HepG2 (cell line): ENCODE measurements around the gene ITPR1. TPM values are rescaled to one million over a fixed set of nuclear protein-coding genes. Genes with fewer than 3 reads are reported as not detected.

ENCODE experiments used
- FOXP1 ChIP-seq, 2 experiments: fragments of 450-650 bp in 1 of 2; IDR thresholded peaks; 2 replicates each; pipeline ENCODE4 v1.6.1; 2017 to 2018; ENCODE audit warnings: antibody characterized with exemption in 1 of 2
- GTF3A ChIP-seq: sonication (generic); formaldehyde crosslinking; conservative IDR thresholded peaks from 2 replicates; pipeline ENCODE4 v1.4.0; 2020; ENCODE audit warnings: mild to moderate bottlenecking, missing genetic modification reagents
- MAFG ChIP-seq: sonication (generic); formaldehyde crosslinking; IDR thresholded peaks from 2 replicates; pipeline ENCODE4 v1.5.1; 2020; ENCODE audit warnings: mild to moderate bottlenecking, missing genetic modification reagents
- MED13 ChIP-seq: sonication (generic); formaldehyde crosslinking; IDR thresholded peaks from 2 replicates; pipeline ENCODE4 v1.5.0; 2020; ENCODE audit warnings: missing genetic modification reagents
- RBAK ChIP-seq: sonication (generic); formaldehyde crosslinking; IDR thresholded peaks from 2 replicates; pipeline ENCODE4 v1.5.1; 2020; ENCODE audit warnings: mild to moderate bottlenecking, missing genetic modification reagents
- SMC3 ChIP-seq: IDR thresholded peaks from 2 replicates; pipeline ENCODE4 v1.6.1; 2011; ENCODE audit warnings: low read length, improper control_type of control experiment
- ZNF138 ChIP-seq: sonication (generic); formaldehyde crosslinking; IDR thresholded peaks from 2 replicates; pipeline ENCODE4 v1.5.0; 2020; ENCODE audit warnings: mild to moderate bottlenecking, low read depth, missing genetic modification reagents
- ZNF24 ChIP-seq: fragments of 450-650 bp; IDR thresholded peaks from 2 replicates; pipeline ENCODE4 v1.6.1; 2017; ENCODE audit warnings: antibody characterized with exemption, mild to moderate bottlenecking
- ZNF546 ChIP-seq: sonication (generic); formaldehyde crosslinking; conservative IDR thresholded peaks from 2 replicates; pipeline ENCODE4 v1.8.1; 2023; ENCODE audit warnings: mild to moderate bottlenecking, missing genetic modification reagents
- ZNF552 ChIP-seq: sonication (generic); formaldehyde crosslinking; IDR thresholded peaks from 2 replicates; pipeline ENCODE4 v1.9.0; 2022; ENCODE audit warnings: missing genetic modification reagents, mild to moderate bottlenecking, borderline replicate concordance
- ZNF709 ChIP-seq: sonication (generic); formaldehyde crosslinking; IDR thresholded peaks from 2 replicates; pipeline ENCODE4 v1.5.0; 2020; ENCODE audit warnings: mild to moderate bottlenecking, missing genetic modification reagents
- ZNF772 ChIP-seq: sonication (generic); formaldehyde crosslinking; IDR thresholded peaks from 2 replicates; pipeline ENCODE4 v1.5.0; 2020; ENCODE audit warnings: mild to moderate bottlenecking, missing genetic modification reagents
- polyA plus RNA-seq, 8 experiments: library from polyadenylated mRNA; depleted of rRNA in 3 of 8; stranded (reverse) in 7 of 8; unstranded in 1 of 8; fragments of >200 nt; fragmentation: Illumina TruSeq in 4 of 8; extraction: Trizol in 4 of 8; gene quantifications; 2 replicates each; pipeline versions ENCODE4 v1.2.1 to v1.2.3, GENCODE V29; 2011 to 2016; ENCODE audit warnings: low read depth in 4 of 8, missing spikeins in 1 of 8, mixed read lengths in 1 of 8; ENCODE audit not compliant: insufficient read depth in 1 of 8
- total RNA-seq, 5 experiments: library from RNA; depleted of rRNA; stranded (reverse); fragments of >200 nt; fragmentation: Illumina TruSeq; extraction: Trizol; gene quantifications; 2 replicates each; pipeline ENCODE4 v1.2.3, GENCODE V29; 2016; ENCODE audit warnings: low read depth in 1 of 5
- TF ChIP-seq, protein P1 (sequence below): sonication (generic); formaldehyde crosslinking; conservative IDR thresholded peaks from 2 replicates; pipeline ENCODE4 v1.5.0; 2020; ENCODE audit warnings: missing genetic modification reagents
- TF ChIP-seq, protein P2 (sequence below): sonication (generic); formaldehyde crosslinking; IDR thresholded peaks from 2 replicates; pipeline ENCODE4 v1.4.0; 2020; ENCODE audit warnings: missing genetic modification reagents, borderline replicate concordance
- TF ChIP-seq, protein P3 (sequence below): sonication (generic); formaldehyde crosslinking; IDR thresholded peaks from one replicate; pipeline ENCODE4 v1.5.1; 2020; ENCODE audit warnings: mild to moderate bottlenecking, missing genetic modification reagents; ENCODE audit errors: not compliant biosample characterization

ITPR1 gene
- total and polyA plus RNA-seq, 2 of the 13 experiments (the other 11 are each of a cell fraction or from before 2014, with no cell fraction given), result 10.0 to 11.4 TPM

DNA sequence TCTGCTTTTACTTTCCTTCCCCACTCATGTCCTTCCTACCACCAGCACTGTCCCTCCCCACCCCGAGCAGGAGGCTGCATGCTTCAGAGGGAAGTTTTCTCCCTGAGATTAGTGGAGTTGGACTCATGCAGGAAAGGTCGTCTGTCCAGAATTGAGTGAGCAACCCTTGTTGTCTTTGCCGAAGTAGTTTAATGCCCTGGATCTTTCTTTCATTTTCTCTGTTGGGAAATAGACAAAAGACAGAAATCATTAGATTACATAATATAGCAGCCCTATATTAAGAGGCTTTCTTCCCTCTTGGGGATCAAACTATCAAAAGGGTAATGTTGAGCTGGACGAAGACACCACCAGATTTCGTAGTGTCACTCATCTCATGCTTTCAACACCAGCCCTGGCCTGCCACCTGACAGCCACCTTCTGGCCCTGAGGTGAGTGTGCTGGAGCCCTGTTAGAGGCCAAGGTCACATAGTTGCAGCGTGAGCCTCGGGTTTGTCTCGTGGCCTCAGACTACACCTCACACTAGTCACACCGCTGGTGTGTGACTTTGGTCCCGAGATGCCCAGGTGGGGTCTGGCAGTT is 231.0 kb downstream of the ITPR1 start (continued):
- TF ChIP-seq, protein P1, sequence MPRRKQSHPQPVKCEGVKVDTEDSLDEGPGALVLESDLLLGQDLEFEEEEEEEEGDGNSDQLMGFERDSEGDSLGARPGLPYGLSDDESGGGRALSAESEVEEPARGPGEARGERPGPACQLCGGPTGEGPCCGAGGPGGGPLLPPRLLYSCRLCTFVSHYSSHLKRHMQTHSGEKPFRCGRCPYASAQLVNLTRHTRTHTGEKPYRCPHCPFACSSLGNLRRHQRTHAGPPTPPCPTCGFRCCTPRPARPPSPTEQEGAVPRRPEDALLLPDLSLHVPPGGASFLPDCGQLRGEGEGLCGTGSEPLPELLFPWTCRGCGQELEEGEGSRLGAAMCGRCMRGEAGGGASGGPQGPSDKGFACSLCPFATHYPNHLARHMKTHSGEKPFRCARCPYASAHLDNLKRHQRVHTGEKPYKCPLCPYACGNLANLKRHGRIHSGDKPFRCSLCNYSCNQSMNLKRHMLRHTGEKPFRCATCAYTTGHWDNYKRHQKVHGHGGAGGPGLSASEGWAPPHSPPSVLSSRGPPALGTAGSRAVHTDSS (CRISPR knock-in tag), result no peak
- no peak for TF ChIP-seq RBAK
- no peak for TF ChIP-seq MAFG (CRISPR knock-in tag)
- no peak for TF ChIP-seq GTF3A (CRISPR knock-in tag)
- TF ChIP-seq MED13 (CRISPR knock-in tag), result no peak
- no peak for TF ChIP-seq ZNF24
- TF ChIP-seq ZNF772 (CRISPR knock-in tag), result no peak
- TF ChIP-seq, protein P2, sequence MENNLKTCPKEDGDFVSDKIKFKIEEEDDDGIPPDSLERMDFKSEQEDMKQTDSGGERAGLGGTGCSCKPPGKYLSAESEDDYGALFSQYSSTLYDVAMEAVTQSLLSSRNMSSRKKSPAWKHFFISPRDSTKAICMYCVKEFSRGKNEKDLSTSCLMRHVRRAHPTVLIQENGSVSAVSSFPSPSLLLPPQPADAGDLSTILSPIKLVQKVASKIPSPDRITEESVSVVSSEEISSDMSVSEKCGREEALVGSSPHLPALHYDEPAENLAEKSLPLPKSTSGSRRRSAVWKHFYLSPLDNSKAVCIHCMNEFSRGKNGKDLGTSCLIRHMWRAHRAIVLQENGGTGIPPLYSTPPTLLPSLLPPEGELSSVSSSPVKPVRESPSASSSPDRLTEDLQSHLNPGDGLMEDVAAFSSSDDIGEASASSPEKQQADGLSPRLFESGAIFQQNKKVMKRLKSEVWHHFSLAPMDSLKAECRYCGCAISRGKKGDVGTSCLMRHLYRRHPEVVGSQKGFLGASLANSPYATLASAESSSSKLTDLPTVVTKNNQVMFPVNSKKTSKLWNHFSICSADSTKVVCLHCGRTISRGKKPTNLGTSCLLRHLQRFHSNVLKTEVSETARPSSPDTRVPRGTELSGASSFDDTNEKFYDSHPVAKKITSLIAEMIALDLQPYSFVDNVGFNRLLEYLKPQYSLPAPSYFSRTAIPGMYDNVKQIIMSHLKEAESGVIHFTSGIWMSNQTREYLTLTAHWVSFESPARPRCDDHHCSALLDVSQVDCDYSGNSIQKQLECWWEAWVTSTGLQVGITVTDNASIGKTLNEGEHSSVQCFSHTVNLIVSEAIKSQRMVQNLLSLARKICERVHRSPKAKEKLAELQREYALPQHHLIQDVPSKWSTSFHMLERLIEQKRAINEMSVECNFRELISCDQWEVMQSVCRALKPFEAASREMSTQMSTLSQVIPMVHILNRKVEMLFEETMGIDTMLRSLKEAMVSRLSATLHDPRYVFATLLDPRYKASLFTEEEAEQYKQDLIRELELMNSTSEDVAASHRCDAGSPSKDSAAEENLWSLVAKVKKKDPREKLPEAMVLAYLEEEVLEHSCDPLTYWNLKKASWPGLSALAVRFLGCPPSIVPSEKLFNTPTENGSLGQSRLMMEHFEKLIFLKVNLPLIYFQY, result no peak
- no peak for TF ChIP-seq ZNF138
- no peak for TF ChIP-seq SMC3
- TF ChIP-seq FOXP1 (IDR thresholded peaks at IDR 0.05), result no peak
- TF ChIP-seq FOXP1 (CRISPR knock-in tag; IDR thresholded peaks at IDR 0.05), result no peak
- TF ChIP-seq, protein P3, sequence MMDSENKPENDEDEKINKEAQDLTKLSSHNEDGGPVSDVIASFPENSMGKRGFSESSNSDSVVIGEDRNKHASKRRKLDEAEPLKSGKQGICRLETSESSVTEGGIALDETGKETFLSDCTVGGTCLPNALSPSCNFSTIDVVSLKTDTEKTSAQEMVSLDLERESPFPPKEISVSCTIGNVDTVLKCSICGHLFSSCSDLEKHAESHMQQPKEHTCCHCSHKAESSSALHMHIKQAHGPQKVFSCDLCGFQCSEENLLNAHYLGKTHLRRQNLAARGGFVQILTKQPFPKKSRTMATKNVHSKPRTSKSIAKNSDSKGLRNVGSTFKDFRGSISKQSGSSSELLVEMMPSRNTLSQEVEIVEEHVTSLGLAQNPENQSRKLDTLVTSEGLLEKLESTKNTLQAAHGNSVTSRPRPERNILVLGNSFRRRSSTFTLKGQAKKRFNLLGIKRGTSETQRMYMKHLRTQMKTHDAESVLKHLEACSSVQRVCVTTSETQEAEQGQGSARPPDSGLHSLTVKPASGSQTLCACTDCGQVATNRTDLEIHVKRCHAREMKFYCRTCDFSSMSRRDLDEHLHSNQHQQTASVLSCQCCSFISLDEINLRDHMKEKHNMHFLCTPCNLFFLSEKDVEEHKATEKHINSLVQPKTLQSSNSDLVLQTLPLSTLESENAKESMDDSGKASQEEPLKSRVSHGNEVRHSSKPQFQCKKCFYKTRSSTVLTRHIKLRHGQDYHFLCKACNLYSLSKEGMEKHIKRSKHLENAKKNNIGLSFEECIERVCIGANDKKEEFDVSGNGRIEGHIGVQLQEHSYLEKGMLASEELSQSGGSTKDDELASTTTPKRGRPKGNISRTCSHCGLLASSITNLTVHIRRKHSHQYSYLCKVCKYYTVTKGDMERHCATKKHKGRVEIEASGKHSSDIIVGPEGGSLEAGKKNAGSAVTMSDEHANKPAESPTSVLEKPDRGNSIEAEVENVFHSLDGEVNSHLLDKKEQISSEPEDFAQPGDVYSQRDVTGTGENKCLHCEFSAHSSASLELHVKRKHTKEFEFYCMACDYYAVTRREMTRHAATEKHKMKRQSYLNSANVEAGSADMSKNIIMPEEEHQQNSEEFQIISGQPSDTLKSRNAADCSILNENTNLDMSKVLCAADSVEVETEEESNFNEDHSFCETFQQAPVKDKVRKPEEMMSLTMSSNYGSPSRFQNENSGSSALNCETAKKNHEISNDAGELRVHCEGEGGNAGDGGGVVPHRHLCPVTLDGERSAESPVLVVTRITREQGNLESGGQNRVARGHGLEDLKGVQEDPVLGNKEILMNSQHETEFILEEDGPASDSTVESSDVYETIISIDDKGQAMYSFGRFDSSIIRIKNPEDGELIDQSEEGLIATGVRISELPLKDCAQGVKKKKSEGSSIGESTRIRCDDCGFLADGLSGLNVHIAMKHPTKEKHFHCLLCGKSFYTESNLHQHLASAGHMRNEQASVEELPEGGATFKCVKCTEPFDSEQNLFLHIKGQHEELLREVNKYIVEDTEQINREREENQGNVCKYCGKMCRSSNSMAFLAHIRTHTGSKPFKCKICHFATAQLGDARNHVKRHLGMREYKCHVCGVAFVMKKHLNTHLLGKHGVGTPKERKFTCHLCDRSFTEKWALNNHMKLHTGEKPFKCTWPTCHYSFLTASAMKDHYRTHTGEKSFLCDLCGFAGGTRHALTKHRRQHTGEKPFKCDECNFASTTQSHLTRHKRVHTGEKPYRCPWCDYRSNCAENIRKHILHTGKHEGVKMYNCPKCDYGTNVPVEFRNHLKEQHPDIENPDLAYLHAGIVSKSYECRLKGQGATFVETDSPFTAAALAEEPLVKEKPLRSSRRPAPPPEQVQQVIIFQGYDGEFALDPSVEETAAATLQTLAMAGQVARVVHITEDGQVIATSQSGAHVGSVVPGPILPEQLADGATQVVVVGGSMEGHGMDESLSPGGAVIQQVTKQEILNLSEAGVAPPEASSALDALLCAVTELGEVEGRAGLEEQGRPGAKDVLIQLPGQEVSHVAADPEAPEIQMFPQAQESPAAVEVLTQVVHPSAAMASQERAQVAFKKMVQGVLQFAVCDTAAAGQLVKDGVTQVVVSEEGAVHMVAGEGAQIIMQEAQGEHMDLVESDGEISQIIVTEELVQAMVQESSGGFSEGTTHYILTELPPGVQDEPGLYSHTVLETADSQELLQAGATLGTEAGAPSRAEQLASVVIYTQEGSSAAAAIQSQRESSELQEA (CRISPR knock-in tag), result no peak
- no peak for TF ChIP-seq ZNF709 (CRISPR knock-in tag)
- no peak for TF ChIP-seq ZNF552 (CRISPR knock-in tag)
- no peak for TF ChIP-seq ZNF546 (CRISPR knock-in tag)
